ENCODE measurements around the gene EXOC2.

The EXOC2 gene

GRCh38 chr6:717135-717534 lies 24.2 kb upstream of the EXOC2 start:
- H3K4me1 ChIP-seq (ENCODE audit: insufficient read depth, low read length, severe bottlenecking) = peaks cover under 1% of the 10 kb centered on the region
- H3K27me3 ChIP-seq (ENCODE audit: insufficient read depth, low read length) = no peaks in the 10 kb centered on the region
- no peak for TF ChIP-seq CTCF (IDR thresholded peaks at IDR 0.05; ENCODE audit: low read length)
- no peak for TF ChIP-seq EZH2 (IDR thresholded peaks at IDR 0.05; ENCODE audit: borderline replicate concordance, low read length)
- no peak overlapping the region for H3K27ac ChIP-seq (ENCODE audit: low read depth, low read length, poor library complexity, severe bottlenecking)
- H2AFZ ChIP-seq (ENCODE audit: low read length) = no peak overlapping the region
- no peaks in the 10 kb centered on the region for H3K9me3 ChIP-seq (ENCODE audit: low read length)
- no peak overlapping the region for H3K9ac ChIP-seq (ENCODE audit: low read length)
- H3F3A ChIP-seq (ENCODE audit: insufficient read depth, low read length) = no peaks in the 10 kb centered on the region
- H3K4me2 ChIP-seq (ENCODE audit: low read length) = no peak overlapping the region
- H3K9me2 ChIP-seq (ENCODE audit: low read depth, low read length) = no peaks in the 10 kb centered on the region
- H3K79me2 ChIP-seq (ENCODE audit: insufficient read depth, low read length) = no peaks in the 10 kb centered on the region
- no peaks in the 10 kb centered on the region for H4K20me1 ChIP-seq (ENCODE audit: insufficient read depth, low read length)
- H3K4me3 ChIP-seq (ENCODE audit: low read depth, low read length, poor library complexity, severe bottlenecking) = no peak overlapping the region
- no peaks in the 10 kb centered on the region for H3K36me3 ChIP-seq (ENCODE audit: insufficient read depth, low read length)

DNA sequence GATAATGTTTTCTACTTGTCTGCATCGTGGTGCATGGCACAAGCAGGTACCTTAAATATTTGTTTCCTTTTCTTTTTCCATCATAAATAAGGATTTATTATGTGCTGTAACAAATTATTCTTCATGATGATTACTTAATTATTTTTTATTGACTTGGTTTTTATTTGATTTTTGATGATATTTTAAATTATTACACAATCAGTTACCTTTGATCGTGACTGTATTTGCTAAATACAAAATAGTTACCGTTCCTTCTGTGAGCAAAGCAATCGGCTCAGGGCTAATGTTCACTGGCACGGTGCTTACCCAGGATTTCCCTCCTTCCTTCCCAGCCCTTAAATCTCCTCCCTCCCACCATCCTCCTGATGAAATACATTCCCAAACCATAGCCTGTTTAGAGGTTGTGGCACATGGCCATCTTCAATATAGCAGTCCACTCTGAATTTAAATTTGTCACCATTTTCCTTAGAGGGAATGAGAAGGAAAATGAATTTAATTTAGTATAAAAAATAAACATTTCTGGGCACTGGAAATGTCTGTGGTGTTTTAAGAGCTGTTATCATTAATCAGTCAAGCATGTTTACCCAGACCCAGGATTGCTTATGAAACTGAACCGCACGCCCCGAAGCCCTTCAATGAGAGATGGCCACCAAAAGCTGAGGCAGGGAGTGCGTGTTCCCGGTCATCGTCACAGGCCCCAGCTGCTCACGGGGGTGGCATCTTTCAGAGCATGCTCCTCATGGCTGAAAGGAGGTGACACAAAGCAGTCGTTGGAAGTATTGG lies 23.0 kb upstream of the EXOC2 start:
- Histone ChIP-seq H3K4me2 (ENCODE audit: low read length) (no peak overlapping the region), H3K27me3 (ENCODE audit: insufficient read depth, low read length) (no peaks in the 10 kb centered on the region), H3K79me2 (ENCODE audit: insufficient read depth, low read length) (no peaks in the 10 kb centered on the region), H3F3A (ENCODE audit: insufficient read depth, low read length) (no peaks in the 10 kb centered on the region), H3K9me3 (ENCODE audit: low read length) (no peaks in the 10 kb centered on the region), H3K36me3 (ENCODE audit: insufficient read depth, low read length) (no peaks in the 10 kb centered on the region), H2AFZ (ENCODE audit: low read length) (no peak overlapping the region), H3K4me1 (ENCODE audit: insufficient read depth, low read length, severe bottlenecking) (peaks cover 8% of the 10 kb centered on the region), H4K20me1 (ENCODE audit: insufficient read depth, low read length) (no peaks in the 10 kb centered on the region), H3K4me3 (ENCODE audit: low read depth, low read length, poor library complexity, severe bottlenecking) (no peak overlapping the region), H3K9ac (ENCODE audit: low read length) (no peak overlapping the region), H3K9me2 (ENCODE audit: low read depth, low read length) (no peaks in the 10 kb centered on the region), H3K27ac (ENCODE audit: low read depth, low read length, poor library complexity, severe bottlenecking) (no peak overlapping the region)
- TF ChIP-seq CTCF (IDR thresholded peaks at IDR 0.05; ENCODE audit: low read length) (no peak), EZH2 (IDR thresholded peaks at IDR 0.05; ENCODE audit: borderline replicate concordance, low read length) (no peak)

DNA sequence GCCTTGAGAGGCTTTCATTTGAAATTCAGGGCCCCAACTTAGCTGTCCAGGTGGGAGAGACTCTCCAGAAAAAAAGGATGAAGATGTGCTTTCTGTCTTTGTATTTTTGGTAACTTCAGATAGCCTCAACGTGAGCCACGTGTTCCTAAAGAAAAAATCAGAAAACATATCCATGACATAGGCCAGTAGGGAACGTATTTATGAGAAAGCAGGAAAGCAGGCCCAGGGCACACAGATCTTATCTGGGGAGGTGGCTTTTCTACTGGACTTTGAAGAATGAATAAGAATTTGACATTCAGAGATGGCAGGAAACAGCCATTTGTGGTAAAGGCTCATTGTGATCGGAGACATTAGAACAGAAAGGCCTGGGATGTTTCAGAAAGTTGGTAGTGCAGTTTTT lies 21.2 kb upstream of the EXOC2 start:
- no peak overlapping the region for H3K4me3 ChIP-seq (ENCODE audit: low read depth, low read length, poor library complexity, severe bottlenecking)
- no peak for TF ChIP-seq EZH2 (IDR thresholded peaks at IDR 0.05; ENCODE audit: borderline replicate concordance, low read length)
- no peak for TF ChIP-seq CTCF (IDR thresholded peaks at IDR 0.05; ENCODE audit: low read length)
- no peak overlapping the region for H3K9ac ChIP-seq (ENCODE audit: low read length)
- no peak overlapping the region for H3K27ac ChIP-seq (ENCODE audit: low read depth, low read length, poor library complexity, severe bottlenecking)
- H3K36me3 ChIP-seq (ENCODE audit: insufficient read depth, low read length) = no peaks in the 10 kb centered on the region
- no peaks in the 10 kb centered on the region for H3K9me3 ChIP-seq (ENCODE audit: low read length)
- H3K79me2 ChIP-seq (ENCODE audit: insufficient read depth, low read length) = no peaks in the 10 kb centered on the region
- no peaks in the 10 kb centered on the region for H3F3A ChIP-seq (ENCODE audit: insufficient read depth, low read length)
- H2AFZ ChIP-seq (ENCODE audit: low read length) = no peak overlapping the region
- H4K20me1 ChIP-seq (ENCODE audit: insufficient read depth, low read length) = no peaks in the 10 kb centered on the region
- no peak overlapping the region for H3K4me2 ChIP-seq (ENCODE audit: low read length)
- no peaks in the 10 kb centered on the region for H3K27me3 ChIP-seq (ENCODE audit: insufficient read depth, low read length)
- no peaks in the 10 kb centered on the region for H3K9me2 ChIP-seq (ENCODE audit: low read depth, low read length)
- peaks cover 15% of the 10 kb centered on the region for H3K4me1 ChIP-seq (ENCODE audit: insufficient read depth, low read length, severe bottlenecking)

Data from OCI-LY1 (cell line).